ENCODE measurements around the gene ACP6.

DNA sequence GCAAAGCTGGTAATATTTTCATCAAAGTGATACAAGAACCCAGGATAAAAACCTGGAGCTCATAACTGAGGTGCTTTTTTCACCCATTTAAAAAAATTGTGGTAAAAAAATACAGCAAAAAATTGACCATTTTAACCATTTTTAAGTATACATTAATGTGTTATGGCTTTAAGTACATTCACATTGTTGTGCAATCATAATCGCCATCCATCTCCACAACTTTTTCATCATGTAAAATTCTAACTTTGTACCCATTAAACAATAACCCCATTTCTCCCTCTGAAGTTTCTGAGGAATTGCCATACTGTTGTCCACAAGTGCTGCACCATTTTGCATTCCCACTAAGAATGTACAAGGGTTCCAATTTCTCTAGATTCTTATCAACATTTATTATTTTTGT, 36.6 kb downstream of the ACP6 start:
- TF ChIP-seq, protein P1, sequence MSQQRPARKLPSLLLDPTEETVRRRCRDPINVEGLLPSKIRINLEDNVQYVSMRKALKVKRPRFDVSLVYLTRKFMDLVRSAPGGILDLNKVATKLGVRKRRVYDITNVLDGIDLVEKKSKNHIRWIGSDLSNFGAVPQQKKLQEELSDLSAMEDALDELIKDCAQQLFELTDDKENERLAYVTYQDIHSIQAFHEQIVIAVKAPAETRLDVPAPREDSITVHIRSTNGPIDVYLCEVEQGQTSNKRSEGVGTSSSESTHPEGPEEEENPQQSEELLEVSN (IDR thresholded peaks at IDR 0.05; ENCODE audit: borderline replicate concordance, low read depth): no peak
- TF ChIP-seq, protein P2, sequence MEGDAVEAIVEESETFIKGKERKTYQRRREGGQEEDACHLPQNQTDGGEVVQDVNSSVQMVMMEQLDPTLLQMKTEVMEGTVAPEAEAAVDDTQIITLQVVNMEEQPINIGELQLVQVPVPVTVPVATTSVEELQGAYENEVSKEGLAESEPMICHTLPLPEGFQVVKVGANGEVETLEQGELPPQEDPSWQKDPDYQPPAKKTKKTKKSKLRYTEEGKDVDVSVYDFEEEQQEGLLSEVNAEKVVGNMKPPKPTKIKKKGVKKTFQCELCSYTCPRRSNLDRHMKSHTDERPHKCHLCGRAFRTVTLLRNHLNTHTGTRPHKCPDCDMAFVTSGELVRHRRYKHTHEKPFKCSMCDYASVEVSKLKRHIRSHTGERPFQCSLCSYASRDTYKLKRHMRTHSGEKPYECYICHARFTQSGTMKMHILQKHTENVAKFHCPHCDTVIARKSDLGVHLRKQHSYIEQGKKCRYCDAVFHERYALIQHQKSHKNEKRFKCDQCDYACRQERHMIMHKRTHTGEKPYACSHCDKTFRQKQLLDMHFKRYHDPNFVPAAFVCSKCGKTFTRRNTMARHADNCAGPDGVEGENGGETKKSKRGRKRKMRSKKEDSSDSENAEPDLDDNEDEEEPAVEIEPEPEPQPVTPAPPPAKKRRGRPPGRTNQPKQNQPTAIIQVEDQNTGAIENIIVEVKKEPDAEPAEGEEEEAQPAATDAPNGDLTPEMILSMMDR (IDR thresholded peaks at IDR 0.05): no peak
- TF ChIP-seq MAFK (IDR thresholded peaks at IDR 0.05; ENCODE audit: partially characterized antibody): no peak
- no peak for TF ChIP-seq RAD21 (conservative IDR thresholded peaks at IDR 0.05 in 1 of 2, IDR thresholded peaks at IDR 0.05 in 1 of 2)
- TF ChIP-seq MAZ (IDR thresholded peaks at IDR 0.05; ENCODE audit: borderline replicate concordance, low read depth, low read length): no peak
- no peak for TF ChIP-seq SMC3 (IDR thresholded peaks at IDR 0.05)
